HFFc6 (cell line): Measurements from ENCODE around the gene MAP3K3. TPM values are rescaled to one million over a fixed set of nuclear protein-coding genes. Genes with fewer than 3 reads are reported as not detected.

Experiments used
- DNase-seq: peaks from one replicate; pipeline ENCODE4 v3.0.0-alpha.2; 2018
- H3K27ac Mint-ChIP-seq: 2 replicates; pipeline ENCODE4 v1.8.0; 2020; ENCODE audit warnings: mild to moderate bottlenecking, mixed read lengths
- H3K27me3 Mint-ChIP-seq: 2 replicates; pipeline ENCODE4 v1.8.0; 2021; ENCODE audit warnings: mild to moderate bottlenecking, moderate library complexity, mixed read lengths; ENCODE audit not compliant: insufficient read depth
- H3K36me3 Mint-ChIP-seq: 2 replicates; pipeline ENCODE4 v1.8.0; 2021; ENCODE audit warnings: low read depth, mixed read lengths
- H3K4me1 Mint-ChIP-seq: 2 replicates; pipeline ENCODE4 v1.8.0; 2020; ENCODE audit warnings: low read depth, mixed read lengths
- H3K4me3 Mint-ChIP-seq: 2 replicates; pipeline ENCODE4 v1.8.0; 2020; ENCODE audit warnings: mild to moderate bottlenecking, moderate library complexity, mixed read lengths
- H3K9me3 Mint-ChIP-seq: 2 replicates; pipeline ENCODE4 v1.8.0; 2020; ENCODE audit warnings: mild to moderate bottlenecking, mixed read lengths
- total RNA-seq, 6 experiments: library from RNA; stranded (reverse); fragmentation: NEBNext Ultra II Directional; extraction: Animal tissue kit (Norgen Biotek cat#: 25700); gene quantifications; 2 replicates in 1 of 6; 3 replicates in 5 of 6; pipeline ENCODE4 v1.2.3, GENCODE V29; 2021
- TF ChIP-seq, protein P1 (sequence below): fragments of 200-600 bp; sonication (generic); IDR thresholded peaks from 2 replicates; pipeline ENCODE4 v1.5.0; 2021; ENCODE audit warnings: antibody characterized with exemption, mild to moderate bottlenecking

MAP3K3 gene
- total RNA-seq, 6 experiments from 2014 or later: 24.2 to 31.5 (median 27.2) TPM

DNA sequence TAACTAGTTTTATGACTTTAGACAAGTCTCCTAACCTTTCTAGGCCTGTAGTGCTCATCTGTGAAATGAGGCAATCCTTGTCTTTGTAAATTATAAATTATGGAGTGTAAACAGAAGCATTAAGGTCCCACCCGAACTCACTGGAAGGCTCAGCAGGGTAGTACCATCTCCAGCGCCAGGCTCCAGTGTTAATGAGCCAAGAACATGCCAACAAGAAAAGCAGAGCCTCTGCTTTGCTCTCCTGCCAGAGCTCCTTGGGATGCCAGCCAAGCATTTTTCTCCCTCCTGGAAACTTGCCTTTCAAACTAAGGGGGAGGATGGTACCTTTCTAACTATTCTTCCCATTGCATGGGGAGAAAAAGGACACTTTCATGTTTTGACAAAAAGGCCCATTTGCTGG, 62.8 kb downstream of the MAP3K3 start:
- no peaks in the 10 kb centered on the region for H3K9me3 Mint-ChIP-seq
- H3K4me3 Mint-ChIP-seq: no peak overlapping the region
- no peaks in the 10 kb centered on the region for H3K27me3 Mint-ChIP-seq
- DNase-seq: no peak
- no peak overlapping the region for H3K27ac Mint-ChIP-seq
- TF ChIP-seq, protein P1, sequence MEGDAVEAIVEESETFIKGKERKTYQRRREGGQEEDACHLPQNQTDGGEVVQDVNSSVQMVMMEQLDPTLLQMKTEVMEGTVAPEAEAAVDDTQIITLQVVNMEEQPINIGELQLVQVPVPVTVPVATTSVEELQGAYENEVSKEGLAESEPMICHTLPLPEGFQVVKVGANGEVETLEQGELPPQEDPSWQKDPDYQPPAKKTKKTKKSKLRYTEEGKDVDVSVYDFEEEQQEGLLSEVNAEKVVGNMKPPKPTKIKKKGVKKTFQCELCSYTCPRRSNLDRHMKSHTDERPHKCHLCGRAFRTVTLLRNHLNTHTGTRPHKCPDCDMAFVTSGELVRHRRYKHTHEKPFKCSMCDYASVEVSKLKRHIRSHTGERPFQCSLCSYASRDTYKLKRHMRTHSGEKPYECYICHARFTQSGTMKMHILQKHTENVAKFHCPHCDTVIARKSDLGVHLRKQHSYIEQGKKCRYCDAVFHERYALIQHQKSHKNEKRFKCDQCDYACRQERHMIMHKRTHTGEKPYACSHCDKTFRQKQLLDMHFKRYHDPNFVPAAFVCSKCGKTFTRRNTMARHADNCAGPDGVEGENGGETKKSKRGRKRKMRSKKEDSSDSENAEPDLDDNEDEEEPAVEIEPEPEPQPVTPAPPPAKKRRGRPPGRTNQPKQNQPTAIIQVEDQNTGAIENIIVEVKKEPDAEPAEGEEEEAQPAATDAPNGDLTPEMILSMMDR: no peak
- no peaks in the 10 kb centered on the region for H3K4me1 Mint-ChIP-seq
- H3K36me3 Mint-ChIP-seq: 0 out of 2 replicates have a peak, but pooled peaks cover 4% of the 10 kb centered on the region

DNA sequence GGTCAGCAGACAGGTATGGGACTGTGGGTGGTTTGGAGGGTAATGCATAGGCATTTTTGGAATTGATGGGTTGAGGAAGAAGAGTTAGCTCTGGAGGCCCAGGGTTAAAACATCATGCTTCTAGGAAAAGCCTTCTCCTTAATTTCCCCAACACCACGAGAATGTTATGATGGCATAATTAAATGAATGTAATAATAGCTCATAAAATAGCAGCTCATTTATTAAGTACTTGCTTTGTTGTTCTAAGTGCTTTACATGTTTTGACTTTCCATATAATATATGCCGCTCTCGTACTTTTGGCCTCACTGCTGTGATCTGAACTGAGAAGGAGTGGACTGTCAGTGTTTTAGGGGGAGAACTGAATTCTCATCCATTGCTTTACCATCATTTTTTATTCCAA, 63.4 kb downstream of the MAP3K3 start:
- Mint-ChIP-seq H3K36me3 (0 out of 2 replicates have a peak, but pooled peaks cover 4% of the 10 kb centered on the region), H3K4me1 (no peaks in the 10 kb centered on the region), H3K27ac (no peak overlapping the region), H3K27me3 (no peaks in the 10 kb centered on the region), H3K9me3 (no peaks in the 10 kb centered on the region), H3K4me3 (no peak overlapping the region)
- TF ChIP-seq, protein P1: no peak
- DNase-seq: no peak

DNA sequence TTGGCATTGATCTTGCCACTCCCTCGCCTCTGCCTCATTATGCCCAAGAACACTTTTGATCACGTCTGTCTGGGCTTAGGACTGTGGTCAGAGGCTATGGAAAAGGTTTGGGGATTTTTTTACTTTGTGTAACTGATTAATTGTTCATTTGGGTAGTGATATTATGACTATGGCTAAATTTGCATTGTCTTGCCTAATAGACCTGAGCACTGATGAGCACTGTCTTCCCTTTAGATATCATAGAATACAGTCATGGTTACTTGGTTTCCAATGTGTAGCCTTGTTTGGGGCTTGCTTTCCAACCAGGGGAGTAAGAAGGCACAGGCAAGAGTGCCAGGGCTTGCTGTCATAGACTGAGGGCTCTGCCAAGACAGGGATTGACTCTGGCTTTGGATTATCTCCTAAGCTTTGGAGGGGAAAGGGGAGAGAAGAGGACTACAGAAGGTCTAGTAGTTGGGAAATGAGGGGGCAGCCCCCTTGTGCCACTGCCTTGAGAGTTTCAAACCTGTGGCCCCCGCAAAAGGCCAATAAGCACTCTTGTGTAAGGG, 64.0 kb downstream of the MAP3K3 start:
- TF ChIP-seq, protein P1: no peak
- Mint-ChIP-seq H3K9me3 (no peaks in the 10 kb centered on the region), H3K36me3 (0 out of 2 replicates have a peak, but pooled peaks cover 4% of the 10 kb centered on the region), H3K4me3 (no peak overlapping the region), H3K27ac (no peak overlapping the region), H3K4me1 (no peaks in the 10 kb centered on the region), H3K27me3 (no peaks in the 10 kb centered on the region)
- DNase-seq: no peak

DNA sequence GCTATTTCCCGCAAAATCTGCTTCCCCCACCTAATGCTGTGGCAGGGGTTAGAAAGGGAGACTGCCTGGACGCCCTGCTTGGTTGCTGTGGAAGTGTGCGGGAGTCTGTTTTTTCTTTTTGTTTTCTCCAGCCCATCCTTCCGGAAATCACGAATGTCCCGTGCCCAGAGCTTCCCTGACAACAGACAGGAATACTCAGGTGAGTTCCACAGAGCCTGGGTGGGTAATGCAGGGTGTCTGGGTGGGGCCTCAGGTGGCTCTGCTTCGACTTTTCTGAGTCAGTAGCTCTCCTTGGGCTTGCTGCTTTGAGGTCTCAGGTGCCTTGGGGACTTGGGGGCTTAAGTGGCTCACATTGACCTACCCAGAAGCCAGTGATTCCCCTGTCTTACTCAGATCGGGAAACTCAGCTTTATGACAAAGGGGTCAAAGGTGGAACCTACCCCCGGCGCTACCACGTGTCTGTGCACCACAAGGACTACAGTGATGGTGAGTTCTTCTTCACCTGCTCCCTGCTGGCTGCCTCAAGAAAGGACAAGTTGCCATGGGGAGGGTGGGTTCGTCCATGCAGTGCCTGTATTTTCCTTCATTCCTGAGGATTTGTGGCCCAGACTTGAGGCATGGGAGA, 66.3 kb downstream of the MAP3K3 start:
- H3K27ac Mint-ChIP-seq: no peak overlapping the region
- H3K4me1 Mint-ChIP-seq: no peaks in the 10 kb centered on the region
- H3K36me3 Mint-ChIP-seq: 0 out of 2 replicates have a peak, but pooled peaks cover 4% of the 10 kb centered on the region
- H3K27me3 Mint-ChIP-seq: no peaks in the 10 kb centered on the region; the same call in 1 of the 2 replicates
- no peak overlapping the region for H3K4me3 Mint-ChIP-seq
- DNase-seq: no peak
- TF ChIP-seq, protein P1: no peak
- no peaks in the 10 kb centered on the region for H3K9me3 Mint-ChIP-seq

DNA sequence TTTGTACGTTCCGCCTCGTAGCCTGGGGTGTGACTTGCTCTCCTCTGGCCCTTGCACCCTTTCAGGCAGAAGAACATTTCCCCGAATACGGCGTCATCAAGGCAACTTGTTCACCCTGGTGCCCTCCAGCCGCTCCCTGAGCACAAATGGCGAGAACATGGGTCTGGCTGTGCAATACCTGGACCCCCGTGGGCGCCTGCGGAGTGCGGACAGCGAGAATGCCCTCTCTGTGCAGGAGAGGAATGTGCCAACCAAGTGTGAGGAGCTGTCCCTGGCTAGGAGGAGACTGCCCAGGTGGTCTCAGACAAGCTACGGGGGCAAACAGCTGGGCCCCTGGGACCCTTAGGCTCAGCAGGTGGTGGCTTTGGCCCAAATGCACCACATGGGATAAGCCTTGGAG, 67.3 kb downstream of the MAP3K3 start:
- Mint-ChIP-seq H3K4me1 (no peaks in the 10 kb centered on the region), H3K9me3 (no peaks in the 10 kb centered on the region), H3K27ac (no peak overlapping the region), H3K27me3 (no peaks in the 10 kb centered on the region; the same call in 1 of the 2 replicates), H3K36me3 (0 out of 2 replicates have a peak, but pooled peaks cover 4% of the 10 kb centered on the region), H3K4me3 (no peak overlapping the region)
- TF ChIP-seq, protein P1: no peak
- DNase-seq: no peak
